Fibroblast of lung (primary cell): ENCODE data around the gene PDZK1IP1. TPM values are rescaled to one million over a fixed set of nuclear protein-coding genes. Genes with fewer than 3 reads are reported as not detected.

Experiments used
- DNase-seq, 2 donors: peaks; one replicate each; pipeline versions ENCODE4 v3.0.0 to v3.0.0-alpha.2; 2010; ENCODE audit warnings: low read depth in 2 of 2
- H2AFZ ChIP-seq: 2 replicates; pipeline ENCODE4 v1.5.1; 2012; ENCODE audit warnings: low read length, control low read depth, inconsistent platforms
- H3K27ac ChIP-seq: 2 replicates; pipeline ENCODE4 v1.5.1; 2011; ENCODE audit warnings: low read length, control low read depth; ENCODE audit not compliant: insufficient read depth
- H3K27me3 ChIP-seq: 2 replicates; pipeline ENCODE4 v1.5.1; 2011; ENCODE audit warnings: mild to moderate bottlenecking, low read length; ENCODE audit not compliant: control insufficient read depth, insufficient read depth
- H3K36me3 ChIP-seq: 2 replicates; pipeline ENCODE4 v1.5.1; 2011; ENCODE audit warnings: low read length; ENCODE audit not compliant: control insufficient read depth, insufficient read depth
- H3K4me1 ChIP-seq: 2 replicates; pipeline ENCODE4 v1.5.1; 2011; ENCODE audit warnings: low read length; ENCODE audit not compliant: control insufficient read depth, insufficient read depth; ENCODE audit errors: extremely low read depth
- H3K4me2 ChIP-seq: 2 replicates; pipeline ENCODE4 v1.5.1; 2011; ENCODE audit warnings: low read length, control low read depth; ENCODE audit not compliant: insufficient read depth; ENCODE audit errors: extremely low read depth
- H3K4me3 ChIP-seq, 4 experiments: fragments of 200-600 bp in 1 of 4; sonication (generic) in 1 of 4; replicated peaks in 1 of 4; 2 replicates each; pipeline ENCODE4 v1.5.1; 2011 to 2016; ENCODE audit warnings: low read length in 4 of 4, low read depth in 3 of 4, mild to moderate bottlenecking in 3 of 4, control low read depth in 2 of 4, inconsistent platforms in 1 of 4, mixed read lengths in 1 of 4; ENCODE audit not compliant: insufficient read depth in 1 of 4; ENCODE audit errors: control extremely low read depth in 1 of 4
- H3K79me2 ChIP-seq: 2 replicates; pipeline ENCODE4 v1.5.1; 2012; ENCODE audit warnings: mild to moderate bottlenecking, low read length, inconsistent platforms; ENCODE audit not compliant: control insufficient read depth, insufficient read depth
- H3K9ac ChIP-seq: 2 replicates; pipeline ENCODE4 v1.5.1; 2011; ENCODE audit warnings: mild to moderate bottlenecking, low read length, control low read depth; ENCODE audit not compliant: insufficient read depth
- H3K9me3 ChIP-seq: 2 replicates; pipeline ENCODE4 v1.5.1; 2012; ENCODE audit warnings: low read depth, low read length; ENCODE audit not compliant: control insufficient read depth, insufficient read depth
- H4K20me1 ChIP-seq: 2 replicates; pipeline ENCODE4 v1.5.1; 2011; ENCODE audit warnings: low read length; ENCODE audit not compliant: control insufficient read depth, insufficient read depth; ENCODE audit errors: extremely low read depth
- CTCF ChIP-seq, 2 donors: IDR thresholded peaks in 1 of 2; conservative IDR thresholded peaks in 1 of 2; 1 replicate in 1 of 2; 2 replicates in 1 of 2; pipeline ENCODE4 v1.5.1; 2011 to 2012; ENCODE audit warnings: low read length in 2 of 2, control low read depth in 1 of 2, inconsistent platforms in 1 of 2, low read depth in 1 of 2, mild to moderate bottlenecking in 1 of 2
- EZH2 ChIP-seq: IDR thresholded peaks from 2 replicates; pipeline ENCODE4 v1.5.1; 2012; ENCODE audit warnings: low read length, control low read depth, mild to moderate bottlenecking; ENCODE audit errors: missing control alignments
- polyA plus RNA-seq, 2 donors: library from polyadenylated mRNA; depleted of rRNA in 1 of 2; stranded (reverse) in 1 of 2; unstranded in 1 of 2; fragments of >200 nt; gene quantifications; 2 replicates each; pipeline ENCODE4 v1.2.1, GENCODE V29; 2011 to 2012; ENCODE audit warnings: missing spikeins in 1 of 2
- total RNA-seq: library from RNA; depleted of rRNA; stranded (reverse); fragments of >200 nt; gene quantifications from 2 replicates; pipeline ENCODE4 v1.2.1, GENCODE V29; 2014

PDZK1IP1 gene
- total and polyA plus RNA-seq, 2 donors (not counting 1 experiment from before 2014, with no cell fraction given), result not detected

- no peaks in the 10 kb centered on the region for H4K20me1 ChIP-seq
- no peak for DNase-seq
- H3K27ac ChIP-seq, result no peak overlapping the region
- no peak overlapping the region for H3K4me2 ChIP-seq
- no peak for TF ChIP-seq EZH2
- H3K9me3 ChIP-seq, result no peaks in the 10 kb centered on the region
- no peak overlapping the region for H3K4me3 ChIP-seq
- H3K4me1 ChIP-seq, result no peaks in the 10 kb centered on the region
- H3K27me3 ChIP-seq, result no peaks in the 10 kb centered on the region
- no peaks in the 10 kb centered on the region for H3K36me3 ChIP-seq
- no peaks in the 10 kb centered on the region for H3K79me2 ChIP-seq
- no peak overlapping the region for H3K9ac ChIP-seq
- H2AFZ ChIP-seq, result no peak overlapping the region
Observed at GRCh38 chr1:47216278-47217059, 26.6 kb upstream of the PDZK1IP1 start.

GRCh38 chr1:47215713-47216112, 25.9 kb upstream of the PDZK1IP1 start:
- Histone ChIP-seq H3K9ac (no peak overlapping the region), H3K4me1 (no peaks in the 10 kb centered on the region), H3K9me3 (no peaks in the 10 kb centered on the region), H3K4me2 (no peak overlapping the region), H3K27me3 (no peaks in the 10 kb centered on the region), H4K20me1 (no peaks in the 10 kb centered on the region), H2AFZ (no peak overlapping the region), H3K79me2 (no peaks in the 10 kb centered on the region), H3K36me3 (no peaks in the 10 kb centered on the region), H3K4me3 (no peak overlapping the region), H3K27ac (no peak overlapping the region)
- no peak for DNase-seq
- TF ChIP-seq CTCF (conservative IDR thresholded peaks at IDR 0.05 in 1 of 2, IDR thresholded peaks at IDR 0.05 in 1 of 2; ENCODE audit: low read depth in 1 of 2, low read length in 2 of 2), result no peak
- no peak for TF ChIP-seq EZH2

- no peak overlapping the region for H3K9ac ChIP-seq
- H3K4me2 ChIP-seq, result no peak overlapping the region
- H3K4me1 ChIP-seq, result no peaks in the 10 kb centered on the region
- no peak overlapping the region for H3K4me3 ChIP-seq
- H3K36me3 ChIP-seq, result no peaks in the 10 kb centered on the region
- no peak for TF ChIP-seq EZH2
- TF ChIP-seq CTCF (conservative IDR thresholded peaks at IDR 0.05 in 1 of 2, IDR thresholded peaks at IDR 0.05 in 1 of 2; ENCODE audit: low read depth in 1 of 2, low read length in 2 of 2), result no peak
- no peak overlapping the region for H3K27ac ChIP-seq
- H4K20me1 ChIP-seq, result no peaks in the 10 kb centered on the region
- no peaks in the 10 kb centered on the region for H3K79me2 ChIP-seq
- H2AFZ ChIP-seq, result no peak overlapping the region
- no peaks in the 10 kb centered on the region for H3K9me3 ChIP-seq
- no peaks in the 10 kb centered on the region for H3K27me3 ChIP-seq
- no peak for DNase-seq
Observed at GRCh38 chr1:47214549-47214948, 24.7 kb upstream of the PDZK1IP1 start.
